GM12878 (cell line): ENCODE data around the gene TMEM208. TPM values are rescaled to one million over a fixed set of nuclear protein-coding genes. Genes with fewer than 3 reads are reported as not detected.

Experiments
- BHLHE40 ChIP-seq, 2 experiments: fragments of 450-650 bp in 1 of 2; IDR thresholded peaks; 2 replicates each; pipeline ENCODE4 v1.6.1; 2011 to 2017; ENCODE audit warnings: low read depth in 2 of 2, borderline replicate concordance in 1 of 2, improper control_type of control experiment in 1 of 2, low read length in 1 of 2, mild to moderate bottlenecking in 1 of 2
- CBX5 ChIP-seq: sonication (generic); IDR thresholded peaks from 2 replicates; pipeline ENCODE4 v1.6.1; 2016; ENCODE audit warnings: low read depth, moderate library complexity, mild to moderate bottlenecking, inconsistent platforms
- CHD2 ChIP-seq: IDR thresholded peaks from 2 replicates; pipeline ENCODE4 v1.6.1; 2011; ENCODE audit warnings: low read depth, low read length, improper control_type of control experiment, borderline replicate concordance
- FOS ChIP-seq: IDR thresholded peaks from 3 replicates; pipeline ENCODE4 v1.6.1; 2011; ENCODE audit warnings: borderline replicate concordance; ENCODE audit not compliant: insufficient read length; ENCODE audit errors: extremely low read depth
- HDGF ChIP-seq: fragments of 450-650 bp; IDR thresholded peaks from 2 replicates; pipeline ENCODE4 v1.6.1; 2016; ENCODE audit warnings: antibody characterized with exemption
- IKZF1 ChIP-seq: fragments of 450-650 bp; conservative IDR thresholded peaks from 2 replicates; pipeline ENCODE4 v1.6.1; 2017; ENCODE audit warnings: antibody characterized with exemption, mild to moderate bottlenecking
- LARP7 ChIP-seq: fragments of 450-650 bp; IDR thresholded peaks from 2 replicates; pipeline ENCODE4 v1.6.1; 2017; ENCODE audit warnings: mild to moderate bottlenecking
- MXI1 ChIP-seq: fragments of 150-350 bp; IDR thresholded peaks from 2 replicates; pipeline ENCODE4 v1.6.1; 2011; ENCODE audit warnings: low read depth, mild to moderate bottlenecking, inconsistent platforms, low read length, improper control_type of control experiment
- NBN ChIP-seq: fragments of 450-650 bp; IDR thresholded peaks from 2 replicates; pipeline ENCODE4 v1.6.1; 2016
- NFYB ChIP-seq: IDR thresholded peaks from 2 replicates; pipeline ENCODE4 v1.6.1; 2011; ENCODE audit warnings: low read depth, mild to moderate bottlenecking, low read length, improper control_type of control experiment, moderate library complexity; ENCODE audit not compliant: insufficient read depth
- PAX8 ChIP-seq: fragments of 450-650 bp; IDR thresholded peaks from 2 replicates; pipeline ENCODE4 v1.6.1; 2017; ENCODE audit warnings: mild to moderate bottlenecking, moderate library complexity
- POU2F2 ChIP-seq: IDR thresholded peaks from 3 replicates; pipeline ENCODE4 v1.6.1; 2011; ENCODE audit warnings: low read depth, mild to moderate bottlenecking, low read length, borderline replicate concordance
- RB1 ChIP-seq: fragments of 450-650 bp; formaldehyde crosslinking; IDR thresholded peaks from 2 replicates; pipeline ENCODE4 v1.6.1; 2017; ENCODE audit warnings: mild to moderate bottlenecking, borderline replicate concordance
- RBBP5 ChIP-seq: fragments of 200-600 bp; sonication (generic); conservative IDR thresholded peaks from 2 replicates; pipeline ENCODE4 v1.6.1; 2016
- RELA ChIP-seq: fragments of 450-650 bp; IDR thresholded peaks from 2 replicates; pipeline ENCODE4 v1.8.0; 2014; ENCODE audit warnings: borderline replicate concordance; ENCODE audit not compliant: partially characterized antibody
- SIN3A ChIP-seq: IDR thresholded peaks from 2 replicates; pipeline ENCODE4 v1.6.1; 2012; ENCODE audit warnings: low read depth, low read length, improper control_type of control experiment
- SMC3 ChIP-seq: IDR thresholded peaks from 2 replicates; pipeline ENCODE4 v1.6.1; 2011; ENCODE audit warnings: low read length, improper control_type of control experiment, borderline replicate concordance
- SP1 ChIP-seq: IDR thresholded peaks from one replicate; pipeline ENCODE4 v1.6.1; 2011; ENCODE audit warnings: low read depth, low read length
- SRF ChIP-seq, 2 experiments: IDR thresholded peaks; 2 replicates each; pipeline ENCODE4 v1.6.1; 2011; ENCODE audit warnings: low read depth in 2 of 2, low read length in 2 of 2, mild to moderate bottlenecking in 1 of 2, moderate library complexity in 1 of 2
- polyA plus RNA-seq, 11 experiments: library from polyadenylated mRNA; depleted of rRNA in 4 of 11; unstranded in 6 of 11; stranded (reverse) in 5 of 11; fragments of >200 nt; fragmentation: Nextera tagmentation in 4 of 11; fragmentation: Illumina TruSeq in 1 of 11; extraction: Ambion mirVana in 4 of 11; extraction: Trizol in 1 of 11; gene quantifications; 1 replicate in 1 of 11; 2 replicates in 10 of 11; pipeline versions ENCODE4 v1.2.1 to v1.2.3, GENCODE V29; 2011 to 2016; ENCODE audit warnings: inconsistent platforms in 2 of 11, missing spikeins in 2 of 11, low read depth in 1 of 11
- total RNA-seq, 4 experiments: library from RNA; depleted of rRNA in 3 of 4; stranded (reverse); fragments of >200 nt in 3 of 4; fragmentation: Illumina TruSeq in 1 of 4; extraction: Trizol in 1 of 4; gene quantifications; 2 replicates each; pipeline versions ENCODE4 v1.2.1 to v1.2.3, GENCODE V29; 2013 to 2021
- TF ChIP-seq, protein P1 (sequence below): IDR thresholded peaks from 2 replicates; pipeline ENCODE4 v1.6.1; 2012; ENCODE audit warnings: low read length, inconsistent platforms
- TF ChIP-seq, protein P2 (sequence below): IDR thresholded peaks from 2 replicates; pipeline ENCODE4 v1.6.1; 2012; ENCODE audit warnings: mild to moderate bottlenecking, low read depth, low read length
- TF ChIP-seq, protein P3 (sequence below): fragments of 450-650 bp; IDR thresholded peaks from 2 replicates; pipeline ENCODE4 v1.6.1; 2016; ENCODE audit warnings: mild to moderate bottlenecking, moderate library complexity, borderline replicate concordance

TMEM208 gene
- total and polyA plus RNA-seq, 10 of the 15 experiments (the other 5 are each of a cell fraction or from before 2014, with no cell fraction given): 34.1 to 244 (median 54.1) TPM

DNA sequence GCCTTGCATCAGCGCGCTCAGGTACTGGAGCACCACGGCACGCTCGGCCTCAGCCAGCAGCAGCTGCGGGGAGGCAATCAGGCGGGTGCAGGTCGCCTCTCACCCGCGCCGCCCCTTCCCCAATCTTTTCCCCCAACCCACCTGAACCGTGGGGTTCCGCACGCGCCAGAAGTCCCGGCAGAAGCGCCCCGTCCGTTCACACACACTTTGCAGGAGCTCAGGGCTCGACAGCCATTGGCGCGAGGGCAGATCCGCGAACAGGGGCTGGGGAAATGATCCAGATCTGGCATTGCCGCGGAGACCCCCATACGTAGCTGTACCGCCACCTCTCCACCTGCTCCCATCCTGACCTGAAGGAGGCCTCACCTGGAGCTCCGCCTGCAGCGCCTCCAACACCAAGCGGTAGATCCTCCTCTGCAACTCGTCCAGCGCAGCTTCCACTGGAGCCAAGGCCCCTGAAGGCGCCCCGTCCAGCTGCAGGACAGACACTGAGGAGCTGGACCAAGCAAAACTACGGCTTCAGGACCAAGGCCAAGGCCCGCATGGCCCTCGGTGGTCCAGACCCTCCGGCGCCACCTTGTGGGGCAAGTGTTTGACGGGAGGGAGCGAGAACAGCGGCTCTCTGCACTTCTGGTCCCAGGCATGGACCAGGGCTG, 41.8 kb upstream of the TMEM208 start (continued):
- TF ChIP-seq, protein P1, sequence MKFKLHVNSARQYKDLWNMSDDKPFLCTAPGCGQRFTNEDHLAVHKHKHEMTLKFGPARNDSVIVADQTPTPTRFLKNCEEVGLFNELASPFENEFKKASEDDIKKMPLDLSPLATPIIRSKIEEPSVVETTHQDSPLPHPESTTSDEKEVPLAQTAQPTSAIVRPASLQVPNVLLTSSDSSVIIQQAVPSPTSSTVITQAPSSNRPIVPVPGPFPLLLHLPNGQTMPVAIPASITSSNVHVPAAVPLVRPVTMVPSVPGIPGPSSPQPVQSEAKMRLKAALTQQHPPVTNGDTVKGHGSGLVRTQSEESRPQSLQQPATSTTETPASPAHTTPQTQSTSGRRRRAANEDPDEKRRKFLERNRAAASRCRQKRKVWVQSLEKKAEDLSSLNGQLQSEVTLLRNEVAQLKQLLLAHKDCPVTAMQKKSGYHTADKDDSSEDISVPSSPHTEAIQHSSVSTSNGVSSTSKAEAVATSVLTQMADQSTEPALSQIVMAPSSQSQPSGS: no peak
- TF ChIP-seq BHLHE40 (IDR thresholded peaks at IDR 0.05; ENCODE audit: borderline replicate concordance in 1 of 2, low read depth in 2 of 2, low read length in 1 of 2) (peak; percentile 41 to 46; a peak in 3 of 4 replicates), POU2F2 (peak; percentile 56; the same call in 1 of the 3 replicates), PAX8 (no peak), RBBP5 (no peak), CHD2 (0 out of 2 replicates have a peak, but pooled peaks have one; percentile 21), SP1 (peak; percentile 20), RB1 (peak; percentile 68; the same call in 1 of the 2 replicates), SMC3 (peak; percentile 95), MXI1 (peak; percentile 97), NFYB (no peak), FOS (no peak), NBN (0 out of 2 replicates have a peak, but pooled peaks have one; percentile 39), LARP7 (0 out of 2 replicates have a peak, but pooled peaks have one; percentile 24), RELA (no peak), CBX5 (no peak), SRF (IDR thresholded peaks at IDR 0.05; ENCODE audit: low read depth in 2 of 2, low read length in 2 of 2) (no peak), IKZF1 (0 out of 2 replicates have a peak, but pooled peaks have one; percentile 29), HDGF (no peak), SIN3A (peak; percentile 96)
- TF ChIP-seq, protein P2, sequence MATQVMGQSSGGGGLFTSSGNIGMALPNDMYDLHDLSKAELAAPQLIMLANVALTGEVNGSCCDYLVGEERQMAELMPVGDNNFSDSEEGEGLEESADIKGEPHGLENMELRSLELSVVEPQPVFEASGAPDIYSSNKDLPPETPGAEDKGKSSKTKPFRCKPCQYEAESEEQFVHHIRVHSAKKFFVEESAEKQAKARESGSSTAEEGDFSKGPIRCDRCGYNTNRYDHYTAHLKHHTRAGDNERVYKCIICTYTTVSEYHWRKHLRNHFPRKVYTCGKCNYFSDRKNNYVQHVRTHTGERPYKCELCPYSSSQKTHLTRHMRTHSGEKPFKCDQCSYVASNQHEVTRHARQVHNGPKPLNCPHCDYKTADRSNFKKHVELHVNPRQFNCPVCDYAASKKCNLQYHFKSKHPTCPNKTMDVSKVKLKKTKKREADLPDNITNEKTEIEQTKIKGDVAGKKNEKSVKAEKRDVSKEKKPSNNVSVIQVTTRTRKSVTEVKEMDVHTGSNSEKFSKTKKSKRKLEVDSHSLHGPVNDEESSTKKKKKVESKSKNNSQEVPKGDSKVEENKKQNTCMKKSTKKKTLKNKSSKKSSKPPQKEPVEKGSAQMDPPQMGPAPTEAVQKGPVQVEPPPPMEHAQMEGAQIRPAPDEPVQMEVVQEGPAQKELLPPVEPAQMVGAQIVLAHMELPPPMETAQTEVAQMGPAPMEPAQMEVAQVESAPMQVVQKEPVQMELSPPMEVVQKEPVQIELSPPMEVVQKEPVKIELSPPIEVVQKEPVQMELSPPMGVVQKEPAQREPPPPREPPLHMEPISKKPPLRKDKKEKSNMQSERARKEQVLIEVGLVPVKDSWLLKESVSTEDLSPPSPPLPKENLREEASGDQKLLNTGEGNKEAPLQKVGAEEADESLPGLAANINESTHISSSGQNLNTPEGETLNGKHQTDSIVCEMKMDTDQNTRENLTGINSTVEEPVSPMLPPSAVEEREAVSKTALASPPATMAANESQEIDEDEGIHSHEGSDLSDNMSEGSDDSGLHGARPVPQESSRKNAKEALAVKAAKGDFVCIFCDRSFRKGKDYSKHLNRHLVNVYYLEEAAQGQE: peak; percentile 99
- TF ChIP-seq, protein P3, sequence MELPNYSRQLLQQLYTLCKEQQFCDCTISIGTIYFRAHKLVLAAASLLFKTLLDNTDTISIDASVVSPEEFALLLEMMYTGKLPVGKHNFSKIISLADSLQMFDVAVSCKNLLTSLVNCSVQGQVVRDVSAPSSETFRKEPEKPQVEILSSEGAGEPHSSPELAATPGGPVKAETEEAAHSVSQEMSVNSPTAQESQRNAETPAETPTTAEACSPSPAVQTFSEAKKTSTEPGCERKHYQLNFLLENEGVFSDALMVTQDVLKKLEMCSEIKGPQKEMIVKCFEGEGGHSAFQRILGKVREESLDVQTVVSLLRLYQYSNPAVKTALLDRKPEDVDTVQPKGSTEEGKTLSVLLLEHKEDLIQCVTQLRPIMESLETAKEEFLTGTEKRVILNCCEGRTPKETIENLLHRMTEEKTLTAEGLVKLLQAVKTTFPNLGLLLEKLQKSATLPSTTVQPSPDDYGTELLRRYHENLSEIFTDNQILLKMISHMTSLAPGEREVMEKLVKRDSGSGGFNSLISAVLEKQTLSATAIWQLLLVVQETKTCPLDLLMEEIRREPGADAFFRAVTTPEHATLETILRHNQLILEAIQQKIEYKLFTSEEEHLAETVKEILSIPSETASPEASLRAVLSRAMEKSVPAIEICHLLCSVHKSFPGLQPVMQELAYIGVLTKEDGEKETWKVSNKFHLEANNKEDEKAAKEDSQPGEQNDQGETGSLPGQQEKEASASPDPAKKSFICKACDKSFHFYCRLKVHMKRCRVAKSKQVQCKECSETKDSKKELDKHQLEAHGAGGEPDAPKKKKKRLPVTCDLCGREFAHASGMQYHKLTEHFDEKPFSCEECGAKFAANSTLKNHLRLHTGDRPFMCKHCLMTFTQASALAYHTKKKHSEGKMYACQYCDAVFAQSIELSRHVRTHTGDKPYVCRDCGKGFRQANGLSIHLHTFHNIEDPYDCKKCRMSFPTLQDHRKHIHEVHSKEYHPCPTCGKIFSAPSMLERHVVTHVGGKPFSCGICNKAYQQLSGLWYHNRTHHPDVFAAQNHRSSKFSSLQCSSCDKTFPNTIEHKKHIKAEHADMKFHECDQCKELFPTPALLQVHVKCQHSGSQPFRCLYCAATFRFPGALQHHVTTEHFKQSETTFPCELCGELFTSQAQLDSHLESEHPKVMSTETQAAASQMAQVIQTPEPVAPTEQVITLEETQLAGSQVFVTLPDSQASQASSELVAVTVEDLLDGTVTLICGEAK: no peak
